GM18508 (cell line): Measurements from ENCODE around the gene VPS18.

Experiments
- ATAC-seq: cut with Tn5 transposase; IDR thresholded peaks from one replicate; pipeline ENCODE4 v1.9.1; 2021; ENCODE audit warnings: moderate number of reproducible peaks; ENCODE audit not compliant: insufficient read depth, unreplicated experiment

The VPS18 gene

DNA sequence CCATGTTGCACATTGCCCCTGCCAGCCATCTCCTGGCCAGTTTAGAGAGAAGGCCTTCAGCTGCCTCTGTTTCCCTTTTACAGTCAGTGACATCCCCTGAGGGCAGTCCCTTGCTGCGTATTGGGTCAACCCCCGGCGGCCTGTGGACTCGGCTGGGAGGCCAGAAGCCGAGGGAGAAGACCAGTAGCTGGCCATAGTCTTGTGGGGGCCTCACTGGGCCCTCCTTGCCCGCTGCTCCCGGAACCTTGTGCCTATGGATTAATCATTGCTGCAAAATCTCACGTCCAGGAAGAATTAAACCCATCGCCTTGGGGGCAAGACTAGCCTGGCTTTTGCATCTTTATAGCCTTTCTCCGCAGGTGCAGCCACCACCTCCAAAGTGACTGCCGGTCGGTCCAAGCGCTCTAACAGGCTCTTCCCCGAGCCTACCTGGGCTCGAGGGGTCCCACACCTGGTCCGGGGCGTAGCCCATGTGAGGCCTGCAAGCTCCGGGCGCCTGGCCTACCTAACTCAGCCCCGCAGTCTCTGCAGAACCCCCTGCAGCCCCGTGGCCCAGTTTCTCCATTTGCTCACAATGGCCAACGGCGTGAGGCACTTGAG, 58.2 kb downstream of the VPS18 start:
- no peak for ATAC-seq

DNA sequence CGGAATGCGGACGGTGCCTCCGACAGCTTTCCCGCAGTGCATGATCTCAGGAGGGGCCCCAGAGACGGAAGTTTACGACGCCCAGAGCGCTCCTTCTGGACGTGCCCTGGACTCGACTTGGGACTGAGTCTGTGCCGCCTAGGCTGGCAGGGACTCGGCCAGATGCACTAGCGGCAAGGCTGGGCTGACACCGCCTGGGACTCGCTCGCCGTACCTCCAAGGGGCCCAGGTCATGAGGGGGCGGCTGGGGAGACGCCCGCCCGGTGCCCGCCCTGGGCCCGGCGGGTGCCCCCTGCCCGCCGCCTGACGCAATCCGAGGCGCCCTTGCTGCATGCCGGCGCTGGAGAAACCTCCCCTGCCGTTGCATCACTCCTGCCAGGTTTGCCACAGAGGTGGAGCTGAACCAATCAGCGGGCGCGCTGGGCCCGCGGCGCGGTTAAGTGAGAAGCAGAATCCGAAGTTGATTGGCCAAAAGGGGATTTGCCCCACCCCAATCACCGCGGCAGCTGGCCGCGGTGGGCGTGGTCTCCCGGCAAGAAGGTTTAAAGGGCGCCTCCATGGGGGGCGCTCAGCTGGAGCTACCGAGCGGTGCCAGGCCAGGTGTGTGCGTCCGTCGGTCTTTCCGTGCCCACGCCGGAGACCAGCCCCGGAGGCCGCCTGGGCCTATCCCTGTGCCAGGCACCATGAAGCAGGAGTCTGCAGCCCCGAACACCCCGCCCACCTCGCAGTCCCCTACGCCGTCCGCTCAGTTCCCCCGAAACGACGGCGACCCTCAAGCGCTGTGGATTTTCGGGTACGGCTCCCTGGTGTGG, 58.9 kb downstream of the VPS18 start, which contains the start of gene CHAC1:
Gene CHAC1, plus strand, starts transcription at position 571 of the 812 bp plus-strand sequence. Its CDS starts 113 bp downstream, at position 684.
- peak; percentile 54 for ATAC-seq
